SW 1271 (cell line): ENCODE data around the gene GNL1.
"Not testable (repeated sequence)": the region's sequence is repeated elsewhere in the genome, so short reads cannot be mapped to it uniquely, and the experiment has no call there.

Source experiments
- DNase-seq, 2 experiments: peaks; one replicate each; lab custom pipeline; 2025; lab: John Stamatoyannopoulos, UW

GNL1 gene

GRCh38 chr6:30530014-30530413 lies 26.3 kb downstream of the GNL1 start:
- no peak for DNase-seq

- not testable (repeated sequence) for DNase-seq
Observed at GRCh38 chr6:30529349-30529875, 26.9 kb downstream of the GNL1 start.

GRCh38 chr6:30526444-30526843 lies 29.8 kb downstream of the GNL1 start:
- not testable (repeated sequence) for DNase-seq

DNA sequence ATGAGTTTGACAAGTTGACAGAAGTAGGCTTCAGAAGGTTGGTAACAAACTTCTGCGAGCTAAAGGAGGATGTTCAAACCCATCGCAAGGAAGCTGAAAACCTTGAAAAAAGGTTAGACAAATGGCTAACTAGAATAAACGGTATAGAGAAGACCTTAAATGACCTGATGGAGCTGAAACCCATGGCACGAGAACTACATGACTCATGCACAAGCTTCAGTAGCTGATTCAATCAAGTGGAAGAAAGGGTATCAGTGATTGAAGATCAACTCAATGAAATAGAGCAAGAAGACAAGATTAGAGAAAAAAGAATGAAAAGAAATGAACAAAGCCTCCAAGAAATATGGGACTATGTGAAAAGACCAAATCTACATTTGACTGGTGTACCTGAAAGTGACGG lies 34.3 kb downstream of the GNL1 start:
- not testable (repeated sequence) for DNase-seq

- not testable (repeated sequence) for DNase-seq
Observed at GRCh38 chr6:30521082-30521481, 35.2 kb downstream of the GNL1 start.

- DNase-seq: no peak
Observed at GRCh38 chr6:30520522-30520921, 35.8 kb downstream of the GNL1 start.

DNA sequence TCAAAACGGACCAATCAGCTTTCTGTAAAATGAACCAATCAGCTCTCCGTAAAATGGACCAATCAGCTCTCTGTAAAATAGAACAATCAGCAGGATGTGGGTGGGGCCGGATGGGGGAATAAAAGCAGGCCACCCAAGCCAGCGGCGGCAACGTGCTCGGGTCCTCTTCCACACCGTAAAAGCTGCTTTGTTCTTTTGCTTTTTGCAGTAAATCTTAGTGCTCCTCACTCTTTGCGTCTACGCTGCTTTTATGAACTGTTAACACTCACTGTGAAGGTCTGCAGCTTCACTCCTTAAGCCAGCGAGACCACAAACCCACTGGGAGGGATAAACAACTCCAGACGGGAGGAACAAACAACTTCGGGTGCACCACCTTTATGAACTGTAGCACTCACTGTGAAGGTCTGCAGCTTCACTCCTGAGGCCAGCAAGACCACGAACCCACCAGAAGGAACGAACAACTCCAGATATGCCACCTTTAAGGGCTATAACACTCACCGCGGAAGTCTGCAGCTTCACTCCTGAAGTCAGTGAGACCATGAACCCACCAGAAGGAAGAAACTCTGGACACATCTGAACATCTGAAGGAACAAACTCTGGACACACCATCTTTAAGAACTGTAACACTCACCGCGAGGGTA lies 37.7 kb downstream of the GNL1 start:
- not testable (repeated sequence) for DNase-seq

DNA sequence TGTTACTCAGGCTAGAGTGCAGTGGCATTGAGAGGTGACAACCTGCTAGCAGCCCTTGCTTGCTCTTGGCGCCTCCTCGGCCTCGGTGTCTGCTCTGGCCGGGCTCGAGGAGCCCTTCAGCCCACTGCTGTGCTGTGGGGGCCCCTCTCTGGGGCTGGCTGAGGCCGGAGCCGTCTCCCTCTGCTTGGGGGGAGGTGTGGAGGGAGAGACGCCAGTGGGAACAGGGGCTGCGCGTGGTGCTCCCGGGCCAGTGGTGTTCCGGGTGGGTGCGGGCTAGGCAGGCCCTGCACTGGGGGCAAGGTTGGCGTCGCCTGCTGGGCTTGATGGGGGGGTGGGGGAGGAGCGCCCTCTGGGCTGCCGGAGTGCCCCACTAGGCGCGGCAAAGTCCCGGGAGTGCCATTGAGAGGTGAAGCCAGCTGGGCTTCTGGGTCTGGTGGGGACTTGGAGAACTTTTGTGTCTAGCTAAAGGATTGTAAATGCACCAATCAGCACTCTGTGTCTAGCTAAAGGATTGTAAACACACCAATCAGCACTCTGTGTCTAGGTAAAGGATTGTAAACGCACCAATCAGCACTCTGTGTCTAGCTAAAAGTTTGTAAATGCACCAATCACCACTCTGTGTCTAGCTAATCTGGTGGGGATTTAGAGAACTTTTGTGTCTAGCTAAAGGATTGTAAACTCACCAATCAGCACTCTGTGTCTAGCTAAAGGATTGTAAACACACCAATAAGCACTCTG lies 38.4 kb downstream of the GNL1 start:
- DNase-seq: not testable (repeated sequence)

DNA sequence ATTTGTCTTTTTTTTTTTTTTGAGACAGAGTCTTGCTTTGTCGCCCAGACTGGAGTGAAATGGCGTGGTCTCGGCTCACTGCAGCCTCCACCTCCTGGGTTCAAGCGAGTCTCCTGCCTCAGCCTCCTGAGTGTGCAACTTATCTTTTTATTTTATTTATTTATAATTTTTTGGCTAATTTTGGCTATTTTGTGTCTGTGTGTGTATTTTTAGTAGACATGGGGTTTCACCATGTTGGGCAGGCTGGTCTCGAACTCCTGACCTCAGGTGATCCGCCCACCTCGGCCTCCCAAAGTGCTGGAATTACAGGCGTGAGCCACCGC lies 39.6 kb downstream of the GNL1 start:
- not testable (repeated sequence) for DNase-seq

- DNase-seq: peak; percentile 58 to 78
Observed at GRCh38 chr6:30515944-30516753, 40.1 kb downstream of the GNL1 start.

DNA sequence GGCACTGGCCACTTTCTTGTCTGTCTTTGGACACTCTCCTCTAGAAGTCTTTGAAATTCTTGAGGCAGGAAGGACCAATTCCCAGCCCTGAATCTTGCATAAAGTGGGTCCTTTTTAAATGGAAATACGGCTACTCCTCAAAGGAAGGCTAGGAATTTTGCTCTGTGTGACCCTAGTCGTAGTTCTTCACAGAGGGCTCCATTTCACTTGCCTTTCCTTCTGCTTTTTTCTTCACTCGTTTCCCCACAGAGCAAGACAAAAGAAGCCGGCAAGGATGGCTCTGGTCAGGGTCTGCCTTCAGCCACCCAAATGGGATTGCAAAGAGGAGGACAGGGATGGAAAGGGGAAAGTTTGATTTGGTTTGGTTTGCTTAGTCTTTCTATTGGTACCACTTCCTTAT lies 41.2 kb downstream of the GNL1 start:
- no peak for DNase-seq

GRCh38 chr6:30513451-30513850 lies 42.8 kb downstream of the GNL1 start:
- no peak for DNase-seq

GRCh38 chr6:30511169-30511546 lies 45.1 kb downstream of the GNL1 start:
- no peak for DNase-seq

DNA sequence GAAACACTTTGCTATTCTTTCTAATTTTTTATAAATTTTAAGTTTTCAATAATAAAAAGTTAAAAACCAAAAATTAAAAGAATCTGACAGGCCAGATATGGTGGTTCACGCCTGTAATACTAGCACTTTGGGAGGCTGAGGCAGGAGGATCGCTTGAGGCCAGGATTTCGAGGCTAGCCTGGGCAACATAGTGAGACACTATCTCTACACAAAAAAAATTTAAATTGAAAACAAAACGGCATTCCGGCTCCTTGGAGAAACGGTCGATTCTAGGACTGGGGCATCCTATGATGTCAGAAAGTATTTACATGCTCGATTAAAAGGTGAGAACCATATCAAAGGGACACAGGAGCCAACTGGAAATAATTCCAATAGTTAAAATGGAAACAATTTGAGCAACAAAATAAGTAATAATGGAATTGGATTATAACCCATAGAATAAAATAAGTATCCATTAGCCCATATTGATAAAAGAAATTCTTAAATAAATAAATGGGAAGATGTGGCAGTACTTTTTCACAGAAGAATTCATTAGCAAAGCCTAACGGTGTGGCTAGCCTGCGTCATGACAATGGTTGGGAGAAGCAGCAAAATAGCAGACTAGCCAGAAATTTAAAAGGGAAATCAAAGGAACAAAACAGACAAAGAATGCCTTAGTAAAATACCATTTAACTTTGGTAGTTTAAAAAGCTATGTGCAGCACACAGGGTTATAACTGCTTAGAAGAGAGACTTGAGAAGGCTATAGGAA lies 45.7 kb downstream of the GNL1 start:
- no peak for DNase-seq

DNA sequence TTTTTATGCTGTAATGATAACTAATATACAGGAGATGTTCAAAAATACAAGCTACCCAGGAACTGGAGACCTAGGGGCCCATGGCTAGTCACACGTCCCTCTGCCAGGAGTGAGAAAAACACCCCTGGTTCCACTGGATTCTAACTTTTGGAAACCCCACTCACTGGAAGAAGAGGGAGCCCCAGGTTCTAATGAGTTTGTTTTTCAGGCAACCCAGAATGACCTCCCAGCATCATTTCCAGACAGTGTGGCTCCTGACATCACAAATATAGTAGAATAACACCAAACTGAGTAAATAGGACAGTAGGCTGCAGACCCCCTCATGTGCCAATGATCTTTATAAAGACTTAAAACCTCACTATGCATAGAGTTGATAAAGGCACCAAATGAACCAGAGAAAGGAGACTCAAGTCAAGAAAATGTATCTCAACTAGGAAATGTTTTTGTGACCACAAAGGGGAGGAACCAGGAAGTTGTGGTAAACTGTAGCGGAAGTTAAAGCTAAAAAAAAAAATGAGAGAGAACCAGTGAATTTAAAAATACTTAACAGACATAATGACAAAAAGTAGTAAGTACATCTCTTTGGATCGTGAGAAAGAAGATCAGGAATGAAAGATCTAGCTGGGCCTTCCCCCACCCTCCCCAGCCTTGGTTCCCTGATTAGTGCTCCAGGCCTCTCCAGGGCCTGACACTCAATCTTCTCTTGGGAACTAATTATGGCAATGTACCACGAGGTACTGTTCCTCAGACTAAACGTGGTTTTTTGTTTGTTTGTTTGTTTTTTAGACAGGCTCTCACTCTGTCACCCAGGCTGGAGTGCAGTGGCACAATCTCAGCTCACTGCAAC lies 47.2 kb downstream of the GNL1 start:
- peak; percentile 5 to 40 for DNase-seq

- DNase-seq: no peak
Observed at GRCh38 chr6:30507849-30508827, 48.2 kb downstream of the GNL1 start.

DNA sequence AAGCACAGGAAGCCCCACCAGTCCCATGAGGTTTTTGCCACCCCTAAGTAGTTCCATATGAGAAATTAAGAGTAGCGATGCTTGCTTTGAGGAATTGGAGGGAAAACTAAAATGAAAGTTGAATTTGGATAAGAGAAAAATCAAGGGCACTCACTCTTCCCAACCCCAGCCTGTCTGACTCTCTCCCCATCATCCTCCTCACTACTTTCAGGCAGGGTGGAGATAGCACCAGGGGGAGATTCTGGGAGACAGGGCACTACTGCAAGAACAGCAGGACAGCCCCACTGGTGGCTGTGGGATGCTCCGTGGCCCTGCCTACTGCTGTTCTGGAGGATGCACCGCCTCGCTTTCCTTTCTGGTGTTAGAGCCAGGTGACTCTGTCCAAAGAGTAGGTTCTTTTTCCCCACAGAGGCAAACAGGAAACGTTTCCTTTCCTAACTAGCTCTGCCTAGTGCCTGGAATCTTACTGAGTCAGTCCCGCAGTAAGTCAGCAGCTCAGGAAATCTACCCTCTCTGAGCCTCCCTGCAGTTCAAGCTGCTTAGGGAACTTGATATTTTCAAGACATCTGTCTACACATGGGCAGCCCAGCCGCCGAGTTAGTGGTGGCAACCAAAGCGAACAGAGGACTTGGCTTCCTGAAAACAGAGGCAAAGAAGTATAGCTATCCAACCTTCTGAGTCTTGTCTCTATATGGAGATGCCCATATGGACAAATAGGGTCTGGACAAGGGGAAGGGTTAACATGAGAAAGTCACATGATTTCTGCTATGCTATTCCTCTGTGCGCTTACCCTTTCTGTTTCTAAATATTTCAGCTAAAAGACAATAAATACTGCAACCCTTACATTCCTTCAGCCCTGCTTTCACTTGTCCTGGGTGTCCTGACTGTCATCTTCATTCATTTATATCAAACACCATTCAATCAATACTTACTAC lies 55.6 kb downstream of the GNL1 start:
- peak; percentile 9 to 67 for DNase-seq

- DNase-seq: not testable (repeated sequence)
Observed at GRCh38 chr6:30498705-30499104, 57.6 kb downstream of the GNL1 start.

DNA sequence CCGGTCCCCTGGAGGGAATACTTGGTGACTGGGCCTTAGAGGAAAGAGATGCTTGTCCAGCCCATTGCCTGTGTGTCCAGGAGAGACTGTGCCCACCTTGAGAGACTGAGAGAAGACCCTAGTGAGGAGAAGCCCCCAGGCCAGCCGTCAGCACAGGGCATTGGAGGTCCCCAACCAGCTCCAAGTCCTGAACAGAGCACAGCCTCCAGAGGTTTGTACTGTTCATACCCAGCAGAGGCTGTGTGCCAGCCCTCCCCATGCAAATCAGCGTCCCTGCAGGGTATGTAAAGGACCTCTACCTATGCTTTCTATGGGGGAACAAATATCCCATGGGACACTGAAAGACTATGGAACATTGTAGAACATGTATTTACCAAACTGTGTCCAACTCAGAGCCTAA lies 58.6 kb downstream of the GNL1 start:
- DNase-seq: no peak
